Effector memory CD8-positive, alpha-beta T cell (primary cell): ENCODE data around the gene PIN1.

ENCODE experiments used
- ATAC-seq: fragments of 150-1000 bp; cut with Tn5 transposase; replicated peaks from 2 replicates; pipeline ENCODE4 v1.10.0; 2021; ENCODE audit warnings: mild to moderate bottlenecking, moderate library complexity
- DNase-seq, 3 experiments: peaks; one replicate each; pipeline ENCODE4 v3.0.0; 2021
- H3K27ac Mint-ChIP-seq, 2 donors: one replicate each; pipeline ENCODE4 v1.8.0; 2022; ENCODE audit warnings: mild to moderate bottlenecking in 2 of 2, mixed read lengths in 2 of 2, moderate library complexity in 2 of 2
- H3K27me3 Mint-ChIP-seq, 2 donors: one replicate each; pipeline ENCODE4 v1.8.0; 2022; ENCODE audit warnings: mixed read lengths in 2 of 2
- H3K36me3 Mint-ChIP-seq: one replicate; pipeline ENCODE4 v1.8.0; 2022; ENCODE audit warnings: mild to moderate bottlenecking, moderate library complexity, mixed read lengths; ENCODE audit not compliant: insufficient read depth
- H3K4me1 Mint-ChIP-seq, 2 donors: one replicate each; pipeline ENCODE4 v1.8.0; 2022; ENCODE audit warnings: low read depth in 2 of 2, mixed read lengths in 2 of 2
- H3K4me3 Mint-ChIP-seq, 2 donors: one replicate each; pipeline ENCODE4 v1.8.0; 2022; ENCODE audit warnings: mild to moderate bottlenecking in 2 of 2, mixed read lengths in 2 of 2, moderate library complexity in 2 of 2
- H3K9me3 Mint-ChIP-seq, 2 donors: one replicate each; pipeline ENCODE4 v1.8.0; 2022; ENCODE audit warnings: mixed read lengths in 2 of 2

PIN1 gene

GRCh38 chr19:9868983-9869617 lies 34.0 kb downstream of the PIN1 start:
- Mint-ChIP-seq H3K36me3 (no peaks in the 10 kb centered on the region), H3K27me3 (no peaks in the 10 kb centered on the region), H3K4me1 (peaks cover 15 to 23% of the 10 kb centered on the region in 2 donors), H3K9me3 (no peaks in the 10 kb centered on the region), H3K4me3 (no peak overlapping the region), H3K27ac (no peak overlapping the region)
- ATAC-seq (no peak), DNase-seq (no peak)

DNA sequence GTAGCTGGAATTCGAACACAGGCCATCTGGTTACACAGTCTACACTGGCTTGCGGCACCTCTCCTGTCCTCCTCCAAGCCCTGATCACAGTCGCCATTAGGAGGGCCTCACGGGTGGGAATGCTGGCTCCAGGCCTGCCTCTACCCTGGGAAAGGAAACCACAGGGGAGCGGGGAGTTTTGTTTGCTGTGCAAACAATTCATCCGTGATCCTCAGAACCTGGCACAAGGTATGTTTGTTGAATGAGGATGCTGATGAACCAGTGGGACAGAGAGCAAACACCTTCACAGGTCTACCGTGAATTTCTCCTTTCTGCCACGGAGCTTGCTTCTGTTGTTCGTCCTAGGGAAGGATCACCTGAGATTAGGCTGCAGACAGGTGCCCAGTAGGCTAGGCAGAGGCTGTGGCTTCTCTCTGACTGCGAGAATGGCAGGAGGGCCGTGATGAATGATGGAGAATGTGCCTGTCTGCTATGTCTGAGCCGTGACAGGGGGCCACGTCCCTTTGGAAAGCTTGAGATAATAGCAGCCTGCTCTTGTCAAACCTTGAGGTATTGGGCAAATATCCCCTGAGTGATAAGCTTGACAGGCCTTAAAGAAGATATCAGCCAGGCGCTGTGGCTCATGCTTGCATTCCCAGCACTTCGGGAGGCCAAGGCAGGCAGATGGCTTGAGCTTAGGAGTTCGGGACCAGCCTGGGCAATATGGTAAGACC lies 36.7 kb downstream of the PIN1 start:
- ATAC-seq = no peak
- no peak overlapping the region for H3K4me3 Mint-ChIP-seq
- peaks cover 3 to 6% of the 10 kb centered on the region in 2 donors for H3K4me1 Mint-ChIP-seq
- no peaks in the 10 kb centered on the region for H3K27me3 Mint-ChIP-seq
- no peak overlapping the region for H3K27ac Mint-ChIP-seq
- no peaks in the 10 kb centered on the region for H3K9me3 Mint-ChIP-seq
- H3K36me3 Mint-ChIP-seq = no peaks in the 10 kb centered on the region
- no peak for DNase-seq

GRCh38 chr19:9872618-9873242 lies 37.6 kb downstream of the PIN1 start:
- H3K27me3 Mint-ChIP-seq = no peaks in the 10 kb centered on the region
- H3K9me3 Mint-ChIP-seq = no peaks in the 10 kb centered on the region
- no peak for DNase-seq
- H3K4me3 Mint-ChIP-seq = no peak overlapping the region
- no peaks in the 10 kb centered on the region for H3K36me3 Mint-ChIP-seq
- no peak for ATAC-seq
- no peak overlapping the region for H3K27ac Mint-ChIP-seq
- peaks cover 0 to 4% of the 10 kb centered on the region in 2 donors for H3K4me1 Mint-ChIP-seq

- no peak for DNase-seq
- H3K36me3 Mint-ChIP-seq = no peaks in the 10 kb centered on the region
- no peak for ATAC-seq
- H3K4me1 Mint-ChIP-seq = peaks cover 0 to 4% of the 10 kb centered on the region in 2 donors
- peak overlapping the region in 1 of 2 donors; percentile 35 for H3K27ac Mint-ChIP-seq
- H3K9me3 Mint-ChIP-seq = no peaks in the 10 kb centered on the region
- no peak overlapping the region for H3K4me3 Mint-ChIP-seq
- peaks cover 0 to 7% of the 10 kb centered on the region in 2 donors for H3K27me3 Mint-ChIP-seq
Observed at GRCh38 chr19:9875031-9875627, 40.0 kb downstream of the PIN1 start.

DNA sequence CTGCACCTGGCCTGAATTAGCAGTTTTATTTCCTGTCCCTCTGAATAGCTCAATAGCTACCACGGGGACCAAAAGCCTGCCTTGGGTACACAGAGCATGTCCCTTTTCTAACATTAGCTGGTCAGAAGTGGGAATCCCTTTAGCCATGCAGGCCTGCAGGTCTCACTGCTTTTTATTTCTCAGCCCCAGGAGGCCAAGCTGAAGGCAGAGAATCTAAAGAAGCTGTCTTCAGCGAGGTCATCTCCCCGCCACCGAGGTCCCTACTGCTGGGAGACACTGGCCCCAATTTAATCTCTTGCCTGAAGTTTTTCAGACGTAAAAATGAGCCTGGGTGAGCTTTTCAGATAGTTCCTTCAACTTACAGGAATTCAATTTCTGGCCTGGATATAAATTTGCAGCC lies 40.7 kb downstream of the PIN1 start:
- peaks cover 0 to 7% of the 10 kb centered on the region in 2 donors for H3K27me3 Mint-ChIP-seq

GRCh38 chr19:9877780-9878510 lies 42.8 kb downstream of the PIN1 start:
- DNase-seq (no peak), ATAC-seq (no peak)
- Mint-ChIP-seq H3K4me3 (no peak overlapping the region), H3K36me3 (no peaks in the 10 kb centered on the region), H3K27me3 (peaks cover 0 to 7% of the 10 kb centered on the region in 2 donors), H3K27ac (no peak overlapping the region), H3K4me1 (no peaks in the 10 kb centered on the region), H3K9me3 (no peaks in the 10 kb centered on the region)

More for the DNA sequence above, 40.7 kb downstream of the PIN1 start:
- DNase-seq (no peak), ATAC-seq (no peak)
- H3K4me3 Mint-ChIP-seq = no peak overlapping the region
- H3K4me1 Mint-ChIP-seq = peaks cover 0 to 4% of the 10 kb centered on the region in 2 donors
- H3K27ac Mint-ChIP-seq = no peak overlapping the region
- no peaks in the 10 kb centered on the region for H3K36me3 Mint-ChIP-seq
- H3K9me3 Mint-ChIP-seq = no peaks in the 10 kb centered on the region

GRCh38 chr19:9878511-9879196 lies 43.5 kb downstream of the PIN1 start:
- Mint-ChIP-seq H3K4me3 (no peak overlapping the region), H3K36me3 (no peaks in the 10 kb centered on the region), H3K27ac (no peak overlapping the region), H3K9me3 (no peaks in the 10 kb centered on the region), H3K27me3 (peaks cover 3 to 7% of the 10 kb centered on the region in 2 donors), H3K4me1 (no peaks in the 10 kb centered on the region)
- DNase-seq = no peak
- no peak for ATAC-seq

DNA sequence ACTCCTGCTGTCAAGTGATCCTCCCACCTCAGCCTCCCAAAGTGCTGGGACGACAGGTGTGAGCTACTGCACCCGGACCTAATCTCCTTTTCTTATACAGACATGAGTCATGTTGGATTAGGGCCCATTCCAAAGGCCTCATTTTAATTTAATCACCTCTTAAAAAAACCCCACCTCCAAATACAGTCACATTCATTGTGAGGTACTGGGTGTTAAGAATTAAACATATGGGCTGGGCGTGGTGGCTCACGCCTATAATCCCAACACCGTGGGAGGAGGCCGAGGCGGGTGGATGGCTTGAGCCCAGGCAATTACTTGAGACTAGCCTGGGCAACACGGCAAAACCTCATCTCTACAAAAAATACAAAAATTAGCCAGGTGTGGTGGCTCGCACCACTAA lies 46.6 kb downstream of the PIN1 start:
- peaks cover 17 to 29% of the 10 kb centered on the region in 2 donors for H3K27me3 Mint-ChIP-seq
- H3K4me3 Mint-ChIP-seq = no peak overlapping the region
- H3K27ac Mint-ChIP-seq = no peak overlapping the region
- H3K36me3 Mint-ChIP-seq = no peaks in the 10 kb centered on the region
- ATAC-seq (no peak), DNase-seq (no peak)
- peaks cover 0 to 4% of the 10 kb centered on the region in 2 donors for H3K4me1 Mint-ChIP-seq
- no peaks in the 10 kb centered on the region for H3K9me3 Mint-ChIP-seq

- no peaks in the 10 kb centered on the region for H3K9me3 Mint-ChIP-seq
- ATAC-seq (no peak), DNase-seq (no peak)
- H3K4me1 Mint-ChIP-seq = peaks cover 0 to 4% of the 10 kb centered on the region in 2 donors
- no peak overlapping the region for H3K4me3 Mint-ChIP-seq
- peaks cover 32 to 44% of the 10 kb centered on the region in 2 donors for H3K27me3 Mint-ChIP-seq
- H3K27ac Mint-ChIP-seq = no peak overlapping the region
- no peaks in the 10 kb centered on the region for H3K36me3 Mint-ChIP-seq
Observed at GRCh38 chr19:9883231-9883758, 48.2 kb downstream of the PIN1 start.

- H3K4me1 Mint-ChIP-seq = peaks cover 0 to 4% of the 10 kb centered on the region in 2 donors
- no peak overlapping the region for H3K27ac Mint-ChIP-seq
- H3K9me3 Mint-ChIP-seq = no peaks in the 10 kb centered on the region
- DNase-seq = no peak
- ATAC-seq = no peak
- H3K4me3 Mint-ChIP-seq = no peak overlapping the region
- H3K36me3 Mint-ChIP-seq = no peaks in the 10 kb centered on the region
- H3K27me3 Mint-ChIP-seq = peaks cover 37 to 44% of the 10 kb centered on the region in 2 donors
Observed at GRCh38 chr19:9883764-9884163, 48.6 kb downstream of the PIN1 start.

GRCh38 chr19:9885077-9885552 lies 50.0 kb downstream of the PIN1 start:
- Mint-ChIP-seq H3K27me3 (peaks cover 47 to 56% of the 10 kb centered on the region in 2 donors), H3K36me3 (no peaks in the 10 kb centered on the region), H3K27ac (no peak overlapping the region), H3K9me3 (no peaks in the 10 kb centered on the region), H3K4me3 (no peak overlapping the region), H3K4me1 (peaks cover 0 to 4% of the 10 kb centered on the region in 2 donors)
- DNase-seq = no peak
- ATAC-seq = no peak

GRCh38 chr19:9891609-9892373 lies 56.7 kb downstream of the PIN1 start:
- H3K27me3 Mint-ChIP-seq = peaks cover 41 to 43% of the 10 kb centered on the region in 2 donors
- no peaks in the 10 kb centered on the region for H3K36me3 Mint-ChIP-seq
- ATAC-seq (no peak), DNase-seq (no peak)
- no peak overlapping the region for H3K27ac Mint-ChIP-seq
- no peaks in the 10 kb centered on the region for H3K4me1 Mint-ChIP-seq
- H3K4me3 Mint-ChIP-seq = no peak overlapping the region
- no peaks in the 10 kb centered on the region for H3K9me3 Mint-ChIP-seq
